ENCODE results near the gene GRAMD1B. TPM values are rescaled to one million over a fixed set of nuclear protein-coding genes. Genes with fewer than 3 reads are reported as not detected.

GRAMD1B gene
- total RNA-seq, 3 donors from 2014 or later, result 2.0 to 10.2 (median 8.2) TPM

GRCh38 chr11:123493349-123494063, 63.4 kb downstream of the GRAMD1B start:
- DNase-seq (ENCODE audit: low spot score in 2 of 2), result no peak
- Histone ChIP-seq H3K27ac (no peak overlapping the region), H3K4me3 (no peak overlapping the region), H3K9me3 (no peaks in the 10 kb centered on the region), H3K27me3 (no peaks in the 10 kb centered on the region), H3K4me1 (no peaks in the 10 kb centered on the region), H3K36me3 (no peaks in the 10 kb centered on the region)
- intact Hi-C loops (cut with DNase I; ENCODE audit: low total_unique reads), result no loop called here
- TF ChIP-seq POLR2A (IDR thresholded peaks at IDR 0.05) (no peak), CTCF (IDR thresholded peaks at IDR 0.05) (no peak), POLR2AphosphoS5 (IDR thresholded peaks at IDR 0.05) (no peak)

GRCh38 chr11:123494195-123495050, 64.4 kb downstream of the GRAMD1B start:
- no peaks in the 10 kb centered on the region for H3K4me1 ChIP-seq
- no peaks in the 10 kb centered on the region for H3K9me3 ChIP-seq
- intact Hi-C loops (cut with DNase I; ENCODE audit: low total_unique reads), result no loop called here
- DNase-seq (ENCODE audit: low spot score in 2 of 2), result no peak
- TF ChIP-seq POLR2A (IDR thresholded peaks at IDR 0.05) (no peak), POLR2AphosphoS5 (IDR thresholded peaks at IDR 0.05) (no peak), CTCF (IDR thresholded peaks at IDR 0.05) (no peak)
- H3K27me3 ChIP-seq, result no peaks in the 10 kb centered on the region
- H3K4me3 ChIP-seq, result no peak overlapping the region
- H3K27ac ChIP-seq, result no peak overlapping the region
- no peaks in the 10 kb centered on the region for H3K36me3 ChIP-seq

GRCh38 chr11:123504401-123504800, 74.3 kb downstream of the GRAMD1B start:
- Histone ChIP-seq H3K27ac (no peak overlapping the region), H3K27me3 (no peaks in the 10 kb centered on the region), H3K4me1 (no peaks in the 10 kb centered on the region), H3K4me3 (no peak overlapping the region), H3K36me3 (no peaks in the 10 kb centered on the region), H3K9me3 (no peaks in the 10 kb centered on the region)
- no peak for DNase-seq (ENCODE audit: low spot score in 2 of 2)
- TF ChIP-seq POLR2A (IDR thresholded peaks at IDR 0.05) (no peak), CTCF (IDR thresholded peaks at IDR 0.05) (no peak), POLR2AphosphoS5 (IDR thresholded peaks at IDR 0.05) (no peak)
- intact Hi-C loops (cut with DNase I; ENCODE audit: low total_unique reads), result no loop called here

- intact Hi-C loops (cut with DNase I; ENCODE audit: low total_unique reads), result no loop called here
- no peak overlapping the region for H3K27ac ChIP-seq
Measured at GRCh38 chr11:123505546-123506299, 75.7 kb downstream of the GRAMD1B start.

More at GRCh38 chr11:123505546-123506299, 75.7 kb downstream of the GRAMD1B start:
- H3K4me1 ChIP-seq, result no peaks in the 10 kb centered on the region
- no peaks in the 10 kb centered on the region for H3K36me3 ChIP-seq
- no peaks in the 10 kb centered on the region for H3K27me3 ChIP-seq
- no peak for DNase-seq (ENCODE audit: low spot score in 2 of 2)
- no peaks in the 10 kb centered on the region for H3K9me3 ChIP-seq
- no peak for TF ChIP-seq CTCF (IDR thresholded peaks at IDR 0.05)
- no peak for TF ChIP-seq POLR2AphosphoS5 (IDR thresholded peaks at IDR 0.05)
- no peak for TF ChIP-seq POLR2A (IDR thresholded peaks at IDR 0.05)
- no peak overlapping the region for H3K4me3 ChIP-seq

Data from breast epithelium (tissue), 4 donors.